ENCODE results near the gene FGF23.
"Not testable (repeated sequence)": the region's sequence is repeated elsewhere in the genome, so short reads cannot be mapped to it uniquely, and the experiment has no call there.

FGF23 gene

GRCh38 chr12:4379405-4379804, at the start of gene FGF23:
FGF23 (minus strand) TSS chr12:4379712; CDS start chr12:4379582, 130 bp downstream.
- no peak for DNase-seq (ENCODE audit: low read depth in 1 of 2, low spot score in 1 of 2)

- no peak for DNase-seq (ENCODE audit: low read depth in 1 of 2, low spot score in 1 of 2)
Observed at GRCh38 chr12:4424422-4424821, 44.9 kb upstream of the FGF23 start.

- no peak for DNase-seq (ENCODE audit: low read depth in 1 of 2, low spot score in 1 of 2)
Observed at GRCh38 chr12:4423528-4424195, 44.1 kb upstream of the FGF23 start.

- DNase-seq (ENCODE audit: low read depth in 1 of 2, low spot score in 1 of 2): no peak
Observed at GRCh38 chr12:4422985-4423384, 43.5 kb upstream of the FGF23 start.

DNA sequence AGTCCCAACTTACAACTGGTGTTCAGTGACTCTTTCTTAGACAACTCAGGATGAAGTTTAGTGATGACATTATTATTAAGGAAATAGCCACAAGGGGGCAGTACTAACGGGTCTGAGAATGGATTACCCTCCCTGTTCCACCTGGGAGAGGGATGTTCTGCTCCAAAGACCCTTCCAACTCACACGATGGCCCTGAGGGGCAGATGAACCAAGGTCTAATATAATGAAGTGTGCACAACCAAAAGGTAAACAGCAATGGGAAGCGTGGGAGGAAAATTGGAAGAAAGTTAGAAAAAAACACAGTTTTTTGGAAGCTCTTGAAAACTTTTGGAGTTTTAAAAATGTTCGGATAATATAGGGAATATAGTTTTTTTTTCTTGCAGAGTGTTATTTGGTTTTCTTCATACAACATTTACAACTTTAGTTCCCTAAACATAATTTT, 42.1 kb upstream of the FGF23 start:
- DNase-seq (ENCODE audit: low read depth in 1 of 2, low spot score in 1 of 2): peak in 1 of 2 donors; percentile 21

- DNase-seq (ENCODE audit: low read depth in 1 of 2, low spot score in 1 of 2): no peak
Observed at GRCh38 chr12:4420138-4420670, 40.7 kb upstream of the FGF23 start.

DNA sequence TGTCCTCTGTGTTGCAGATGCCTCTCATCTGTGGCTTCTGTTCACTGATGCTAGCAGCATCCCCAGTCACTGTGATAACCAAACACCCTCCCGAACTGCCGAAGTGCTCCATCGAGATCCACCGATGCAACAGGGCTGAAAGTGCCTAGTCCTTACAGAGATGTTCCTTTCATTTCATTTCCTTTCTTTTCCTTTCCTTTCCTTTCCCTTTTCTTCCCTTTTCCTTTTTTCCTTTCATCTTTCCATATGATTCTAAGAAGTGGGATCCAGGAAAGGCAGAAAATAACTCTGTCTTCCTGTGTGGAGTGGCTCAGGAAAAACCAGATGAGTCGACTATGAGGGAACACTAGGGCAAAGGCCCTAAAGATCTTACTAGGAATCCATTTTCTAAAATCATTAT, 39.4 kb upstream of the FGF23 start:
- no peak for DNase-seq (ENCODE audit: low read depth in 1 of 2, low spot score in 1 of 2)

DNA sequence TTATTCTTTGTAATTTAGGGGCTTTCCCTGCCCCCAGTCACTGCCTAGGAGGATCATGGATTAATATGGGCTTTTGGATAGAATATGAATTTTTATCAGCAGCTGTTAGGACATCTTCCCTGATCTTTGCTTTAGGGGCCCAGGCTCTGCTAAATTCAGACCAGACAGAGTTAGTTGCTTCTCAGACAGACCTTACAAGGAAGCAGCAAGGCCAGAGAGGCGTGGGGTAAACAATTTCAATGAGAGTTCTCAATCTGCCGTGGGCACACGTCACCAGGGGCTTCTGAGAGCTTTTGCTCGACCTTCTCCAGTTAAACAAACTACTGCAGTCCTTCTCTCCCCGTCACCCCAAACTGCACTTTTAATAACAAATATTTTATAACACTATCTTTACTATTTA, 38.4 kb upstream of the FGF23 start:
- no peak for DNase-seq (ENCODE audit: low read depth in 1 of 2, low spot score in 1 of 2)

- no peak for DNase-seq (ENCODE audit: low read depth in 1 of 2, low spot score in 1 of 2)
Observed at GRCh38 chr12:4417455-4417854, 37.9 kb upstream of the FGF23 start.

DNA sequence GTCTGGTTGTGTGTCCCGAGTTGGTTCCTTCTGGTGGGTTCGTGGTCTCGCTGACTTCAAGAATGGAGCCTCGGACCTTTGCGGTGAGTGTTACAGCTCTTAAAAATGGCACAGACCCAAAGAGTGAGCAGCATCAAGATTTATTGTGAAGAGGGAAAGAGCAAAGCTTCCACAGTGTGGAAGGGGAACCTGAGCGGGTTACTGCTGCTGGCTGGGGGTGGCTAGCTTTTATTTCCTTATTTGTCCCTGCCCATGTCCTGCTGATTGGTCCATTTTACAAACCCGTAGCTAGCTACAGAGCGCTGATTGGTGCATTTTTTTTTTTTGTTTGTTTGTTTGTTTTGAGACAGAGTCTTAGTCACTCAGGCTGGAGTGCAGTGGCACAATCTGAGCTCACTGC, 36.8 kb upstream of the FGF23 start:
- DNase-seq (ENCODE audit: low read depth in 1 of 2, low spot score in 1 of 2): no peak

- DNase-seq (ENCODE audit: low read depth in 1 of 2, low spot score in 1 of 2): no peak
Observed at GRCh38 chr12:4412465-4412864, 33.0 kb upstream of the FGF23 start.

DNA sequence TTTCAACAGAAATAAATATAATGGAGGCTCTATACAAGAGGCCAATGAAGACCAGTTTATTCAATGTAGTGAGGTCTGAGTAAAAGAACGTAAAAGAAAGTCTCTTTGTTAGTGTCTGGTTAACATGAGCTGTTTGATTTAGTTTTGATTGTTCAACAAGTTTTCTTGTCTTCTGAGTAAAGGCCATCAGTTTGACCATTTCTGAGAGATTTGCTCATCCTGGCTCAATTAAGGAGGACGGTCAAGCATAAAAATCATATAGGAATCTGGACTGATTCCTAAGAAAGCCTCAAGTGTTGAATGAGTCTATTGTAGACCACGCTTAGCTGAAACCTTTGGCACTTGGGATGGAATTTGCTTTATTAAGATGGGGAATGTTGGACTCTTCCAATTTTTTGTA, 32.5 kb upstream of the FGF23 start:
- no peak for DNase-seq (ENCODE audit: low read depth in 1 of 2, low spot score in 1 of 2)

DNA sequence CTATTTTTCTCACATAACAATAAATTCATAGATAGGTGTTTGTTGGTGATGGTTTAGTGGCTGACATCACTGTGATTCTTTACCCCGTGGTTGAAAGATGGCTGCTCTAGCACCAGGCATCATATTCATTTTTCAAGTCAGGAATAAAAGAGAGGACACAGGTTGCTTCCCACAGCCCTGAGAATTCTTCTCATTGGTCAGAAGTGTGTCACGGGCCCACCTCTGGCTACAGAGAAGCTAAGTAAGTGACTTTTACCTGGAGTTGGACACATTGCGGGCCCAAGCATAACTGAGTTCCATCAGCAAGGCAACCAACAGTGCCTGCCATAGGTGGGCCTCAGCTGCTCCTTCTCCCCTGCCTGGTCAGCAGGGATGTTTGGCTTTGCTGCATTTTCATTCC, 27.6 kb upstream of the FGF23 start:
- no peak for DNase-seq (ENCODE audit: low read depth in 1 of 2, low spot score in 1 of 2)

DNA sequence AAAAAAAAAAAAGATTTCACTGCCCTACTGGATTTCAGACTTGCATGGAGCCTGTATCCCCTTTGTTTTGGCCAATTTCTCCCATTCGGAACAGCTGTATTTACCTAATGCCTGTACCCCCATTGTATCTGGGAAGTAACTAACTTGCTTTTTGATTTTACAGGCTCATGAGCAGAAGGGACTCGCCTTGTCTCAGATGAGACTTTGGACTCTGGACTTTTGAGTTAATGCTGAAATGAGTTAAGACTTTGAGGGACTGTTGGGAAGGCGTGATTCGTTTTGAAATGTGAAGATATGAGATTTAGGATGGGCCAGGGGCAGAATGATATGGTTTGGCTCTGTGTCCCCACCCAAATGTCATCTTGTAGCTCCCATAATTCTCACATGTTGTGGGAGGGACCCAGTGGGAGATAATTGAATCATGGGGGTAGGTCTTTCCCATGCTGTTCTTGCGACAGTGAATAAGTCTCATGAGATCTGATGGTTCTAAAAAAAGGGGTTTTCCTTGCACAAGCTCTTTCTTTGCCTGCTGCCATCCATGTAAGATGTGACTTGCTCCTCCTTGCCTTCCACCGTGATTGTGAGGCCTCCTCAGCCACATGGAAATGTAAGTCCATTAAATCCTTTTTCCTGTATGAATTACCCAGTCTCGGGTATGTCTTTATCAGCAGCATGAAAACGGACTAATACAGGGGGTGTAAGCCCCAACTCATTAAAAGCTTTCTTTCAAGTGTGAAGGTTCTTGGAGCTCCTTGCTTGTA, 25.5 kb upstream of the FGF23 start:
- DNase-seq (ENCODE audit: low read depth in 1 of 2, low spot score in 1 of 2): not testable (repeated sequence)

- no peak for DNase-seq (ENCODE audit: low read depth in 1 of 2, low spot score in 1 of 2)
Observed at GRCh38 chr12:4402996-4403395, 23.5 kb upstream of the FGF23 start.

GRCh38 chr12:4401117-4401516, 21.6 kb upstream of the FGF23 start:
- no peak for DNase-seq (ENCODE audit: low read depth in 1 of 2, low spot score in 1 of 2)

DNA sequence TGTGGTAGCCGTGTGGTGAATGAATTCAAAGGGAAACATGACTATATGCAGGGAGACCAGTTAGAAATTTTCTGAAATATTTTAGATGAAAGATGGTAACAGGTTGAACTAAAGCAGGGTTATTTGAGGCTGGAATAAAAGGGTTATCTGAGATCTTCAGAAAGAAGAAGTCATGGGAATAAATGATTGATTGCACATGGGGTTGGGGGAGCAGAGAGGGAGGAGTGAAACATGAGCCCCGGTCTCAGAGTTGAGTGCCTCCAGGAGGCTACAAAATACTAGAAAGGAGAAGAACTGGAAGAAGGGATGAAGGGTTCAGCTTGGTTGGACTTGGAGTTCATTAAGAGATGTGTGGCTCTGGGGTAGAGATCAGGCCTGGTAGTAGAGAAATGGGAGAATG, 16.3 kb upstream of the FGF23 start:
- no peak for DNase-seq (ENCODE audit: low read depth in 1 of 2, low spot score in 1 of 2)

DNA sequence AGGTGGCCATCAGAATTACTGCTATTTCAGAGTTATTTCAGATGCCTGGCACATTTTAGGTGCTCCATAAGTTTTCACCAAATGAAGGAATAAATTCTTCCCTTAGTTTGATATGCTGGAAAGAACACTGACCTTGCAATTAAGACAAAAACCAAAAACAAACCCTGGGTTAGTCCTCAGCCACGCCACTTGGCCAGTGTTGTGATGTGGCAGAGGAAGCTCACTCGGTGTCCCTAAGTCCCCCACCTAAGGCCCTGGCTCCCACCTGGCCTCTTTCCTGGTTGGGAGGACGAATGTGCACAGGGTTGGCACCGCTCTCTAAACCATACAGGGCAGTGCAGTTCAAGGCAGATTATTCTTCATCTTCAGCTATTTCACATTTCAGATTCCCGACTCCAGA, 13.7 kb upstream of the FGF23 start:
- no peak for DNase-seq (ENCODE audit: low read depth in 1 of 2, low spot score in 1 of 2)

GRCh38 chr12:4392223-4392742, 12.8 kb upstream of the FGF23 start:
- DNase-seq (ENCODE audit: low read depth in 1 of 2, low spot score in 1 of 2): no peak

DNA sequence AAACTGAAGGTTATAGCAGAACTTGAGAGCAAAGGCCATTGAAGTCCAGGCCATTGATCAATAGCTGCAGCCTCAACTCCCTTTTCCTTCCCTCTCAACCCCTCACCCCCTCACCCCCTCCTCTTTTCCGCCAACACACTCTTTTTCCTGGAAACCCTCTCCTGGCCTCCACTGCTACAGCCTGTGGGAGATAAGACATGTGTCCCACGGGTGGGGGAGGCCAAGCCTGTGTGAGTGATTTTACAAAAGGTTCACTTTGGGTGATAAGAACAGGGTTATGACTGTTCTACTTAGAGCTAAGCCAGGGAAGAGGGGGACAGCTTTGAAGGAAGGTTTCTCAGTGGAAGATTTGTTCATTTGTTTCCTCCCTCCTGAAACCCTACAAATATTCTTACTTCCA, 9.2 kb upstream of the FGF23 start:
- no peak for DNase-seq (ENCODE audit: low read depth in 1 of 2, low spot score in 1 of 2)

GRCh38 chr12:4388032-4388431, 8.5 kb upstream of the FGF23 start:
- DNase-seq (ENCODE audit: low read depth in 1 of 2, low spot score in 1 of 2): no peak

- no peak for DNase-seq (ENCODE audit: low read depth in 1 of 2, low spot score in 1 of 2)
Observed at GRCh38 chr12:4387607-4388006, 8.1 kb upstream of the FGF23 start.
